Cerebellar nuclear complex (tissue), 1 donor: Measurements from ENCODE around the gene MTPN.

Experiments
- DNase-seq, 2 experiments: peaks; one replicate each; lab custom pipeline; 2025; lab: John Stamatoyannopoulos, UW

The MTPN gene

DNA sequence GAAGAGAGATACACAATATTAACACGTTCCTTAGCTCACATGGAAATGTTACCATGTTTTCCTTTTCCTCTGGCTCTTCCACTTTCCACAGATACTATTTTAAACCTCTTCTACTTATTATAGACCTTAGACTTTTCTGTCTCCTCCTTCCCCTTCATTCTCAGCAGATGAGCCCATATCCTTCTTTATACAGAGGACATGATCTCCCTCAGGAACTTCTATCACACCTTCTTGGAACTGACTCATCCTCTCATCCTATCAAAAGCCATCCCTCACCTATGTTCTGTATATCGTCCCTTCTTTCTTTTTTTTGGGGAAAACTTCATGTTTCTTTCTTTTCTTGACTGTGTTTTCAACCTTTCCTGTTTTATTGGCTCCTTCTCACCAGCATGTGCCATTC, 20.8 kb downstream of the MTPN start:
- no peak for DNase-seq

DNA sequence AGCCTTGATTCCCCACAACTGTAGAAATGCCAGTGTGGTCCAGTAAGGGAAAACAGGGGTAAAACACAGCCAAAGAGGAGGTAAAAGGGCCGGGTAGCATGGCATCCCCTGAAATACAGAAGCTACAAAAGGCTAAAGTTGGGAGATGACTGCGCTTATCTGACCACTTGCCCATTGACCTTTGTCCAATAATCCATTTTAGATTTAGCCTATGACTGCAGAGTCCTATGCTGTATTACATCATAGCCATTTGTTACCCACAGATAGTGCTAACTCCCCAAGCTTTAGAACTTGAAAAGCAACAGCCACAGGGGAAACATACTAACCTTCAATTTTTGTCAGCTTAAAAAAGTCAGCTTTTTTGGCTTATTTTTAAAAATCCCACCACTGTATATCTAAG, 26.2 kb downstream of the MTPN start:
- no peak for DNase-seq

DNA sequence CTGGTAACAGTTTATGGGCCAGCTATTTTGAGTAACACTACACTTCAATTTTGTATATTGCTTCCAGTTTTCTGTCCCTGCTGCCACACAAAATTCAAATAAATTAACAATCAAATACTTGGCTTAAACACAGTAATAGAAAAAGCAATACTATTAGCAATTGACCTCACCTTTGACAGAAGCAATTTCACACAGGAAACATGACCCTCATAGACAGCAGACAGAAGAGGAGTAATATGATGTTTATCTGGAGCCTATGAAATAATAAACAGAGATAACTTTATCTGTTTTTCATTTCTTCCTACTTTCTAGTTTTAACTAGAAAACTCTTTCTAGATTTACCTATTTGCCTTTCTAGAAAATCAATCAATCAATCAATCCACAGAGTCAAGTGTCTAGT, 26.7 kb downstream of the MTPN start:
- no peak for DNase-seq

DNA sequence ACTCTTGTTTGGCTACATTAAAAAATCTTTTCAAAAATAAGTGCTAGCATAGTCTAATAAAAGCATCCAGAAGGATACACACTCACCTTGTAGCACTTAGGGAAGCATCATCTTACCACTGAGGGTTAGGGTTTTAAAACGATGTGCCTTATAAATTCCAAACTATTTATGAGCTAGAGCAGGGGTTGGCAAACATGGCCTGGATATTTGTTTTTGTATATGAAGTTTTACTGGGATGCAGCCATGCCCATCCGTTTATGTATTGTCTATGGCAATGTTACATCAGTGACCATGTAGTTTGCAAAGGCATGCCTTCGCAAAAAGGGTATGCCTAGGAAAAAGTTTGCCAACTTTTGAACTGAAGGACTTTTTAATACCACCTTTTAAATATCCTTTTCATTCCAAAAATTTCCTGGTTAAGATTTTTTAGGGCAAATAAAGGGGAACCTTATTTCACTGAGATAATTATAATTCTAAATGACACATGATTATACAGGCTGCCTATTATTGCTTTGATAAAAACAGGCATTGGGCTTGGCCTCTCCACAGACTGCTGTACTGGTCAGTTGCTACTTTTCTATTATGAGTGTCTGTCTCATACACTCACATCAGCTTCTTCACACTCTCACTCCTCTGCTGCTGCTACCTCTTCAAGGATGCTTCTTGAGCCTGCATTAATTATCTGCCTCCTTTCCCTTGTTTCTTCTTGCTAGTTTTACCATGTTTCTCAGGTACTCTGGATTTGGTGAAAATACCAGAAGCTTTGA, 30.7 kb downstream of the MTPN start:
- no peak for DNase-seq

DNA sequence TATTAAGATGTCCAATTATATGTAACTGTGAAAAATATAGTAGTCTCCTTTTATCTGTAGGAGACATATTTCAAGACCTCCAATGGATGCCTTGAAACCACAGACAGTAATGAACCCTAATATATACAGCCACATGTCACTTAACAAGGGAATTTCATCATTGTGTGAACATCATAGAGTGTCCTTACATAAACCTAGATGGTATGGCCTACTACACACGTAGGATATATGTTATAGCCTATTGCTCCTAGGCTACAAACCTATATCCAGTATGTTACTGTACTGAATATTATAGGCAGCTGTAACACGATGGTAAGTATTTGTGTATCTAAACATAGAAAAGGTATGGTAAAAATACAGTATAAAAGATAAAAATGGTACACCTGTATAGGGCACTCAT, 32.4 kb downstream of the MTPN start:
- DNase-seq = no peak

DNA sequence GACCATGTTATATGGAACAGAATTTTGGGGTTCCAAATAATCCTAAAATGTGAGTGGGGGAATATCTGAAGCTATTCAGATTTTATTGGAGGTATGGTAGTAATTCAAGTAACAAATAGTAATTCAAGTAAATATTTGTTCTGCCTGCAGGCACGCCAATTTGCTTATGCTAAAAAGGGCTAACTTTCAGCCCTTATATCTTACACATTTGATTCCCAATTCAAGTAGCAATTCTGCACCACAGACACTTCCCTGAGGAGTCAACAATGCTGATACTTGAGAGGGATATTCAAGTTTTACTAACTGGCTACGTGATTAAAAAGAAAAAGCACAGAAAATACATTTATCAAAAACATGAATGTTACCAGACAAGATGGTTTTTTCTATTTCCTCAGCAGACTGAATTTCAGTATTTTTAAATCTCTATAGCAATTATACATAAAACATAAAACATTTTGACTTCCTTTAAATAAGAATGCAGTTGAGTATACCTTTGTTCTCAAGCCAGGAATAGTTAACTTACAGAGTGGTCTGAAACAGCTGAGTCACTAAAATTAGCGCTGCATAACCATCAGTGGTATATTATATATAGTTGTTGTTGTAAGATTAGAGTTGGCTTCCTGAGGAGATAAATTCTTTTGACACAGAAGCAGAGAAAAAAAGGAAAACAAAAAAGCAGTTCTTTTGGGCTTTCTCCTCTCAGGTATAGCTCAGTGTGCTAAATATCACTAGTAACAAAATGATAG, 33.9 kb downstream of the MTPN start:
- DNase-seq = no peak

DNA sequence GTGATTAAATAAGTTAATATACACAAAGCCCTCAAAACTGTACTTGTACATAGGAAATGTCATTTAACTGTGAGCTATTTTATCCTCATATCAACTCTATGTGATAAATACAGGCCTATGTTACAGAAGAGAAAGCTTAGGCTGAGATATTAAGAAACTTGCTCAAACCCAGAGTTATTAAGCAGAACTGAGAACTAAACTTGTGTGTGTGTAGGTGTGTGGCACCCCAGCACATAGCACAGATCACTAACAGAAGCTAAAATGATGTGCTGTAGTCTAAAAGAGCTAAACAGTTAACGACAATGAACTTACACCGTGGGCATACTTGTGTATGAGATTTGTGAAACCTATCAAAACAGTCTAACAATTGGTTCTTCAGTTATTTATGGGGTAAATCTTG, 34.5 kb downstream of the MTPN start:
- DNase-seq = no peak

DNA sequence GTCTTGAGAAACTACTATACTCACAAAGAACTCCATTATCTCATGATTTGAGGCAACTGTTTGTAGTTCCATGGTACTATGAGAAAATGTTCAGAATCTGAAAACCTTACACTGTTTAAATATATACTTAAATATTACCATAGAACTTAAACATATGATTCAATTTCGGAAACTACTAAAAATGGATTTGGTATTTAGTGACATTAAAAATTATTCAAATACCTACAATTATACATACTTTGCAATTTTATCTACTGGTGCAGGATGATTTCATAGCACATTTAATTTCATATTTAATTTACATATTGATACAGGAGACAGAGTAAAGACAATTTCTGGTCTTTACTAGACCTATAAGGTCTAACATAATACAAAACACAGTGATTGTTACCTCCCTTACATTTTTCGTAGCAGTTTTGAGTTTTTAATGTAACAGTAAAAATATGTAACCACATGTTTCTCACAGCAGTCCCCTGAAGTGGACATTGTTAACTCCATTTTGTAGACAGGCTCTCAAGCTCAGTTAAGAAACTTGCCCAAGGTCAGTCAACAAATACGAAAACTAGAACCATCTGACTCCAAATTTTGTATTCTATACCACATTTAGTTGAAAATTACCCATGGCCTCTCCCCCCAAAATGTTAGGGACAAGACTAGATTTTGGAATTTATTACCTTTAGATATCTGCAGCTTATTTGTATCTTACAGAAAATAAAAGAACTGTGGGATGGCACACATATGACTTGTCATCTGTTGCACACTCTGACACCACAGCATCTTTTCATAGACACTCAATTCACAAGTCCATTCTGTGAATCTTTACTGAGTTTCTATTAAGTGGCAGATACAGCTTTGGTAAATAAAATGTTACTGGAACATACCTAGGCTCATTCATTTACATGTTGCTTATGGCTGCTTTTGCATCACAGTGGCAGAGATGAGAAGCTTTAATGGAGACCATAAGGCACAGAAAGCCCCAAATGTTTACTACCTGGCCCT, 36.8 kb downstream of the MTPN start:
- DNase-seq = no peak

DNA sequence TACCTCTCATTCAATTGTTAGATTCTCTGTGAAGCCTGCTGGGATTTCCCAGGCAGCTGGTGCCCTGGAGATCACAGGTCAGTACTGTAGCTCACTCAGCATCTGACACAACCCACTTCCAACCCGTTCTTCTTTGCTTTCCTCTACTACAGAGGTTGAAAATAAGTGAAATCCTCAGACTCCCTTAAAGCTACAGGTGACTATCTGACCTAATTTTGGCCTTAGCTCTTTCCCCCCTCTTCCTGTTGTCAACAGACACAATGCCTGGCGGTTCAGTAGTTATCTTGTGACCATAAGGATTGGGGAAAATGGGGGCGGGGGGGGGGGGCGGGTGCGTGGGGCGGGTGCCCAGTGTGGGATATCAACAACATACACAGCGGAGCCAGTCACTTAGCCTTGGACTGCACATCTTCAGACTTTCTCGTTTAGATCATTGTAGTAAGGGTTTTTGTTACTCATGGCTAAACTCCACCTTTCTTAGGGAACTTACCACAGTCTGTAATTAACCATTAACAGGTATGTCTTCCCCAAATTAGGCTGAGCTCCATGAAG, 37.8 kb downstream of the MTPN start:
- DNase-seq = no peak

DNA sequence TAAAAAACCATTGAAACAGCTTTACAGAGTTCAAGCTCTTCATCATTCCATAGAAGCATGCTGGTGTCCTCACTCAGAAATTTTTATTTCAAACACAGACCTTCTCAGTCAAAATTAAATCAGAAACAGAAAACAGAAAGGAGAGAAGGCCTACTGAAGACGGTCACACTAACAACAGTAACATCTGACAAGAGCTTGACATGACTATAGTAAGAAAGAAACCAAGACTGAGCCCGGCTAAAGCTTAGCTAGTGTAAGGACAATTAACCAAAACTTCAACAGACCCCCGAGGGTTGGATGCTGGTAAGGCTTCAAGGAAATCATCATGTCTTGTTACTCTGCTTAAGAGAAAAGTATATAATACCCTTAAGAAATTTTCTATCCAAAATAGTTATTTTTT, 38.6 kb downstream of the MTPN start:
- no peak for DNase-seq

DNA sequence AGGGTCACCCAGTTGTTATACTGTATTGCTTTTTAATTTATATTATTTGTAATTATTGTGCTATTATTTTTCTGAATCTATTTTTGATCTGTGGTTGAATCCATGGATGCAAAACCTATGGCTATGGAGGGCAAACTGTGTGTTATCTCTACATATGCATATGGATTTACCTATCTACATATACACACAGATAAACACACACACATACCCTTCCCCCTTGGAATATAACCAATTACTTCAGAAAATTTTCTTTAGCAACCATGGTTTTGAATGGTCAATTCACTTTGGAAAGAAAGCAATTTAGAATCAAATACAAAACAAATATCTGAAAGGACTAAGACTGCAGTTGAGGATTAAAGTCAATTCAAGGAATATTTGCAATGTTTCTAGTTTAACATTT, 39.1 kb downstream of the MTPN start:
- no peak for DNase-seq

DNA sequence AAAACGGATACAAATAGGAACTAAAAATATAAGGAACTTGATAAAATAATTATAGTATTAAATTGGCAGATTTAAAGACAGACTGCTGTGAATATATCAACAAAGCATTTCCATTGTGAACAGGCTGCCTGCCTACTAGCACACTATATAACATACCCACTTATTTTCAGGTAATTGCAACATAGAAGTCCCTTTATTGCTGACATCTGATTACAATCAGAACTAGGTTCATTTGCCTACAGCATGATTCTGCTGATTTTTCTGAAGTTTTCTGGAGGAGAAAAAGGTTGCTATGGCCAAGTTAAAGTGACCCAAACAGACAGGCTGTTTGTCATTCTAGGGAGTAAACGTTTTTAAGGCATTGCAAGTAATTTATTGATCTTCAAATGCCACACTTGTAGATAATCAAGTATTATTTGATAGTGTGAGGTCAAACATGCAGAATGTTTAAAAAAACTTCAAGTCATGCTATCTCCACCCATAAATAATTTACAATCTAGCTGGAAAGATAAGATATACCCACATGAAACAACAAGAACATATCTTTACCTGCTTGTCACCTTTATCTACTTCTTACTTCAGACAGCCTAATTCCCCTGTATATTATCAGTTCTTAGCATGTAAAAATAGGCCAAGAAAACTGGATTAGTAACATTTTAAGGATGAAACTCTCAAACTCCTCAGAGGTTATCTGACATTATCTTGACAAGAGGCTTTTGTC, 40.5 kb downstream of the MTPN start:
- DNase-seq = no peak

DNA sequence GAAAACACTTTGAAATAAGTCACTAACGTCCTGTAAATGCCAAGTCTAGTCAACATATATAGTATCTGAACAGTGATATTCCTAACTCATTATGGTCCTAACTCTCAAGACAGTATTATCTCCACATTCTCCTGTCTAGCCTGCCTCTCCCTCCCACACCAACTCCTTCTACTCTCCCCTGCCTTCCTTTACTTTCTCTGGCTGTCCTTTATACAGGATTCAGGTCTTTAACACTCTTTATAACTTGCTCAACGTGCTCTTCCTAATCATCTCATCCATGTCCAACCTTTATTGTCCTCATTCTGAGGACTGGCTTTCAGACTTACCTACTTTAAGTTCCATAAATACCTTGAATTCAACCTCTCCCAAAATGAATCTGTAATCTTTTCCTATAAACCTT, 42.5 kb downstream of the MTPN start:
- no peak for DNase-seq

DNA sequence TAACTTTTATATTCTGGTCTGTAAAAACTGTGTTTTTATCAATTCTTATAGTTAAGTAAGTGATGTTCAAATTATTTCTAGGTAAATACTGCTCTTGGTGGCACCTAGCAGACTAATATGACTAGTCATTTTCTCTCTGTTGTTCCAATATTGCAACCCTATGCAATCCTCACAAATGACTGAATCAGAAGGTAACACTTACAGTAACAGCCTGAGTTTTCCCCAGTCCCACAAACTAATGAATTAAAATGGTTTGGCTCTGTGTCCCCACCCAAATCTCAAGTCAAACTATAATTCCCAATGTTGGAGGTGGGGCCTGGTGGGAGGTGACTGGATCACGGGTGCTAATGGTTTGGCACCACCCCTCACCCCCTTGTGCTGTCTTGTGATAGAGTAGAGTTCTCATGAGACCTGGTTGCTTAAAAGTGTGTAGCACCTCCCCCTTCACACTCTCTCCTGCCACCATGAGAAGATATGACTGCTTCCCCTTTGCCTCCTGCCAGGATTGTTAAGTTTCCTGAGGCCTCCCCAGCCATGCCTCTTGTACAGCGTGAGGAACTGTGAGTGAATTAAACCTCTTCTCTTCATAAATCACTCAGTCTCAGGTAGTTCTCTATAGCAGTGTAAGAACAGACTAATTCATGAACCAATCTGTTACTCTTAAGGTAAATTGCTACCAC, 43.5 kb downstream of the MTPN start:
- no peak for DNase-seq

DNA sequence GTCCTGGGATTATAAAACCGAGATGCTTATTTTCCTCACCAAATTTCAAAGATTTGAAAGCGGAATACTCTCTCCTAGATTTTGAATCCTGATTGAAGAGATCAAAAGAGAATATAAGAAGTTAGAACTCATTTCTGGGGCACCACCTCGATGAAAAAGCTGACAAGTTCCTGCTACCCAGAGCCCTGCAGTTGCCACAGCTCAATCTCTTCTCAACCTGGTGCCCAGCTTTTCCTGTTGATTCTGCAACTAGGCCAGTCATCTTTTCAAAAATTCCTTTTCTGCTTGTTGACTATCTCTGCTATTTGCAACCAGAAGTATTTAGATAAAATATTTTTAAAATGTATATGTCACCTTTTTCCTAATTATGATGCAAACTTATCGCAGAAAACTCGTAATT, 45.0 kb downstream of the MTPN start:
- no peak for DNase-seq

DNA sequence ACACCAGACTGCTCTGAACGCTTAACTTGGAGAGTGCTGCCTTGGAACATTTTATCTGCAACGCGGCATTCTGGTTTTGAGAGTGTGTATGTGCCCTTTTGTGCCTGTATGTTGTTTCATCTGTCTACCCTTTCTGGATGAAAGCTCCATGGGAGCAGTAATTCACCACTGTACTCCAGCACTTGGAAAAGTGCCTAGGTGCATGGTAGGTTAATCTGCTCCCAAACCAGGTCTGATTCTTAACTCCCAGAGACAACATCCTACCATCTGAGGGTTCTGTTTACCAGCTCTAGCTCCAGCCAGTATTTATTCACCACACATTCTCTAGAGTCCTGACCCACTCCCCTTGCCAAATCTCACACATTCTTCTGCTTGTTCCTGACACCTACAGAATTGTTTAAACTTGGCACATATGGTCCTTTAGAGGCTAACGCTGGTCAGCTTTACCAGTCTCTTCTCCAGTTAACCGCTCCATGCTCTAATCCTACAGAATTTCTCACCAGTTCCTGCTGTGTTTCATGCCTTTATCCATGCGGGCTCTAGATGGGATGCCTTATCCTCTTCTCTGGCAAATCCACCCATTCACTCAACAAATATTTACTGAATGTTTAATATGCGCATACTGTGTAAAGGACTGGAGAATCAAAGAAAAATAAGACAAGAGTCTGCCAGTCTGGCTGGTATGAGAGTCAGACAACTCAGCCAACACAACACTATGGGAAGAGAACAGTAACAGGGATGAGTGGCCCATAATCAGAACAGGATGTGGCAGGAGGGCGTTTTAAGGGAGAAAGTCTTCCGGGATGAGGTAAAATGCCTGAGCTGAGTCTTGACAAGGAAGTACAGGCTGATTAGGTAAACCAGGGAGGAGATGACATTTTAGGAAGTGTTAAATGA, 46.3 kb downstream of the MTPN start:
- DNase-seq = no peak

DNA sequence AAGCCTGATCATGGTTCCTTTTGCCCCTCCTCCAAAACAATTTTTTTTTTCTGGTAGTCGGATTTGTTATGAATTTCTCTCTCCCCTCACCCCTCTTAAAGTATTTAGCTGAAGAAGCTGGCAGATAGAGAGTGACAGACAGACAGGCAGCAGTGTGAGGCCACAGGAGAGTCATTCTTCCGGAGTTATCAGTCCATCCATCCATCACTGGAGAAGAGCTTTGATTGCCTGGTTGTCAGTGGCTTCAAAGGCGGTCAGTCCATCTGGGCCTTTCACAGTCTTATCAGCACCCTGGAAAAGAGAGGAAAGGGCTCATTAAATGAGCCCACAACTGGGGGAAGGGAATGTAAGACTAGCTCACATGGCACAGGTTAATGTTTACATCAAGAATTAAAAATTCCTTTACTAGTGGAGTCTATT, 47.4 kb downstream of the MTPN start:
- no peak for DNase-seq

DNA sequence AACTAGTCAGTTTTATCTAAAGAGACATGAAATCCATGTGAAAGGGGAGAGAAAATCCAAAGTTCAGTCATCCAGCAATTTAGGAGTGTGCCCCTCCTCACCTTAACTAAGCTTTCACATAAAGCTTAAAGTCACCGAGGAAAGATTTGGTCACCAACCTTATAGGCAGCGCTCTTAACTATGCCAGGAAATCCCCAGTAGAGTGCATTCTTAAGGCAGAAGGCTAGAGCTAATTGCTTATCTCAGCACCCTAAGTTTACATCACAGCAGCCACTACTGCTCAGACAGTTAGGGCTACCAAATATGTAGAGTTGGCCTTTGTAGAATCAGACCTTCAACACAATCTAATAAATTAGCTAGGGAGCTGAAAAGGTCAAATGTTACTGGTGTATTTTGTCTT, 47.9 kb downstream of the MTPN start:
- DNase-seq = no peak

DNA sequence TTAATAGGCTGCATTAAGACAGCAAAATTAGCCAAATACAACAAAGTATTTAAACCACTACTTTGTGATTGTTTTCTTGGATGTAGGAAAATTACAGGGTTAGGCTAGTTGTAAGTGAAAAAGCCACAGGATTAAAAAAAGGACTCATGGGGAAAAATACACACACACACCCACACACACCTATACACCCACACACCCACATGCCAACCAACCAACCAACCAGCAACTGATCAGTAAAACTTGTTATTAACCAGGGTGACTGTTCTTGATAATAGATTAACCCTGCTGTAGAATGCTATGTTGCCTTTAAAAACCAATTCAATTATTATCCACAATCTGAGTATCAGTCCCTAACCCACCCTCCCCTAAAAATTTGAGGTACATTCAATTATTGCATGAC, 49.0 kb downstream of the MTPN start:
- no peak for DNase-seq

DNA sequence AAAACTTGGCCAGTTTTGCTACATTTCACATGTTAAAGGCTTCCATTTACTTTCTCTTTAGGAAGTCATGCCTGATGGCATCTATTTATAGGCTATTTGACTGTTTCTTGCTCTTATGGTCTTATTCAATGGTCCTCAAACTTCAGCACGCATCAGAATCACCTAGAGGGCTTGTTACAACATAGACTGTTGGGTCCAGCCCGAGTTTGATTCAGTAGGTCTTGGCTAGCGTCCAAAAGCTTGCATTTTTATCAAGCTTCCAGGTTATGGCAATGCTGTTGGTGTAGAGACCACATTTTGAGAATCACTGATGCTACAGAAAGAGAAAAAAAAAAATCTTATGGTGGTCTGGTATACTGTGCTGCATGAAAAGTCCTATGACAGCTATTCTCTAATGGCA, 51.9 kb downstream of the MTPN start:
- no peak for DNase-seq
